Progenitor cell of endocrine pancreas (in vitro differentiated cells): ENCODE measurements around the gene NAA30. TPM values are rescaled to one million over a fixed set of nuclear protein-coding genes. Genes with fewer than 3 reads are reported as not detected.

ENCODE experiments used
- DNase-seq: peaks from one replicate; pipeline ENCODE4 v3.0.0; 2021; ENCODE audit warnings: low spot score; ENCODE audit not compliant: unreplicated experiment
- H3K27ac Mint-ChIP-seq: 2 replicates; pipeline ENCODE4 v1.8.0; 2021; ENCODE audit warnings: mild to moderate bottlenecking, moderate library complexity, mixed read lengths
- H3K27me3 Mint-ChIP-seq: 2 replicates; pipeline ENCODE4 v1.8.0; 2021; ENCODE audit warnings: mixed read lengths
- H3K36me3 Mint-ChIP-seq: 2 replicates; pipeline ENCODE4 v1.8.0; 2022; ENCODE audit warnings: mixed read lengths; ENCODE audit not compliant: insufficient read depth
- H3K4me1 Mint-ChIP-seq: 2 replicates; pipeline ENCODE4 v1.8.0; 2021; ENCODE audit warnings: low read depth, mixed read lengths
- H3K4me3 Mint-ChIP-seq: 2 replicates; pipeline ENCODE4 v1.8.0; 2021; ENCODE audit warnings: low read depth, mild to moderate bottlenecking, moderate library complexity, mixed read lengths
- H3K9me3 Mint-ChIP-seq: 2 replicates; pipeline ENCODE4 v1.8.0; 2021; ENCODE audit warnings: low read depth, mixed read lengths
- CTCF ChIP-seq: fragments of 200-600 bp; sonication (generic); IDR thresholded peaks from one replicate; pipeline ENCODE4 v1.5.0; 2021; ENCODE audit warnings: antibody characterized with exemption, mild to moderate bottlenecking; ENCODE audit not compliant: unreplicated experiment
- total RNA-seq: library from RNA; stranded (reverse); gene quantifications from 2 replicates; pipeline ENCODE4 v1.2.1, GENCODE V29; 2021

The NAA30 gene
- total RNA-seq, 1 donor from 2014 or later = 24.2 TPM

GRCh38 chr14:57408634-57409033 lies 18.2 kb downstream of the NAA30 start:
- Mint-ChIP-seq H3K36me3 (peaks cover 25% of the 10 kb centered on the region), H3K27ac (no peak overlapping the region), H3K27me3 (no peaks in the 10 kb centered on the region), H3K4me3 (no peak overlapping the region), H3K9me3 (no peaks in the 10 kb centered on the region), H3K4me1 (peaks cover 9% of the 10 kb centered on the region)
- TF ChIP-seq CTCF = no peak
- DNase-seq = no peak

DNA sequence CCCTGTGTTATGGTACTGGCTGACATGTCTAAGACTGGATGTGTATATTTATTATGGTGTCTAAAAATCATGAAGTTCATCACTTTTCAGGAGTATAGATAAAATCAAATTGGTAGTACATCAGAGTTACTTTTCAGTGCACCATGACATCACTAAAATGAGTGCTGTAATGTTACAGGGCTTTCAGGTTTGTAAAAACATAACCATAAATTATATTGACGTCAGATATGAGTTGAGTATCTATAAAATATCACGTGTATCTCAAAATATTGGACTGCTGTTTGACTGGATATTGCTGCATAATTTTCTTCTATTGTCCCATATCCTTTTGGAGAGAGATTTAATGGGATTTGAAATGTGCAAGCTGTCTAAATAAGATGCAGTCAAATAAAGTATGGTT lies 22.0 kb downstream of the NAA30 start:
- Mint-ChIP-seq H3K27me3 (no peaks in the 10 kb centered on the region), H3K27ac (no peak overlapping the region), H3K9me3 (no peaks in the 10 kb centered on the region), H3K4me1 (peaks cover 8% of the 10 kb centered on the region), H3K4me3 (no peak overlapping the region), H3K36me3 (peaks cover 11% of the 10 kb centered on the region)
- DNase-seq = no peak
- no peak for TF ChIP-seq CTCF

DNA sequence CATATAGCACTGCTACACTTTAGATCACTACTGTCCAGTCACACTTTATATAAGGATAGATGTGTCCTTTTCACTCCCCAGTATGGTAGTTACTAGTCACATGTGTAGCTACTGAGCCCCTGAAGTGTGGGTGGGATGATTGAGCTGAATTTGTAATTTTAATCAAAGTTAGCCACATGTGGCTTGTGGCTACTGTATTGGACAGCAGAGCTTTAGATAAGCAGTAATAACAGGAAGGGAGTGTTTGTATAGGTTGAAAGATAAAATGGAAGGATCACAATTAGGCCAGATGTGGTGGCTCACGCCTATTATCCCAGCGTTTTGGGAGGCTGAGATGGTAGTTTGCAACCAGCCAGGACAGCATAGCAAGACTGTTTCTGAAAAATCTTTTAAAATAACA lies 23.5 kb downstream of the NAA30 start:
- H3K9me3 Mint-ChIP-seq = no peaks in the 10 kb centered on the region
- H3K27me3 Mint-ChIP-seq = no peaks in the 10 kb centered on the region
- no peak for DNase-seq
- no peak for TF ChIP-seq CTCF
- H3K4me3 Mint-ChIP-seq = no peak overlapping the region
- peaks cover 6% of the 10 kb centered on the region for H3K36me3 Mint-ChIP-seq
- peaks cover 4% of the 10 kb centered on the region for H3K4me1 Mint-ChIP-seq
- no peak overlapping the region for H3K27ac Mint-ChIP-seq

- Mint-ChIP-seq H3K4me1 (peaks cover 6% of the 10 kb centered on the region), H3K27ac (no peak overlapping the region), H3K9me3 (no peaks in the 10 kb centered on the region), H3K36me3 (no peaks in the 10 kb centered on the region), H3K27me3 (no peaks in the 10 kb centered on the region), H3K4me3 (no peak overlapping the region)
- DNase-seq = no peak
- no peak for TF ChIP-seq CTCF
Measured at GRCh38 chr14:57417228-57417627, 26.8 kb downstream of the NAA30 start.

- no peak overlapping the region for H3K4me3 Mint-ChIP-seq
- peaks cover 6% of the 10 kb centered on the region for H3K4me1 Mint-ChIP-seq
- DNase-seq = no peak
- peaks cover 4% of the 10 kb centered on the region for H3K27me3 Mint-ChIP-seq
- TF ChIP-seq CTCF = no peak
- no peak overlapping the region for H3K27ac Mint-ChIP-seq
- no peaks in the 10 kb centered on the region for H3K9me3 Mint-ChIP-seq
- H3K36me3 Mint-ChIP-seq = no peaks in the 10 kb centered on the region
Measured at GRCh38 chr14:57418999-57419398, 28.6 kb downstream of the NAA30 start.
